Breast epithelium (tissue), 3 donors: ENCODE measurements around the gene KCNN4.

Experiments used
- POLR2A ChIP-seq: fragments of 450-650 bp; IDR thresholded peaks from one replicate; pipeline ENCODE4 v1.6.1; 2016; ENCODE audit warnings: antibody characterized with exemption, mild to moderate bottlenecking, moderate library complexity
- POLR2AphosphoS5 ChIP-seq, 3 donors: sonication (generic); formaldehyde crosslinking; IDR thresholded peaks; one replicate each; pipeline ENCODE4 v1.6.1; 2017; ENCODE audit warnings: antibody characterized with exemption in 3 of 3
- TF ChIP-seq, protein P1 (sequence below), 3 donors: fragments of 450-650 bp; IDR thresholded peaks; one replicate each; pipeline ENCODE4 v1.5.1; 2016 to 2017; ENCODE audit warnings: antibody characterized with exemption in 3 of 3, mild to moderate bottlenecking in 3 of 3, moderate library complexity in 3 of 3

- TF ChIP-seq POLR2A (no peak), POLR2AphosphoS5 (IDR thresholded peaks at IDR 0.05) (no peak)
- TF ChIP-seq, protein P1, sequence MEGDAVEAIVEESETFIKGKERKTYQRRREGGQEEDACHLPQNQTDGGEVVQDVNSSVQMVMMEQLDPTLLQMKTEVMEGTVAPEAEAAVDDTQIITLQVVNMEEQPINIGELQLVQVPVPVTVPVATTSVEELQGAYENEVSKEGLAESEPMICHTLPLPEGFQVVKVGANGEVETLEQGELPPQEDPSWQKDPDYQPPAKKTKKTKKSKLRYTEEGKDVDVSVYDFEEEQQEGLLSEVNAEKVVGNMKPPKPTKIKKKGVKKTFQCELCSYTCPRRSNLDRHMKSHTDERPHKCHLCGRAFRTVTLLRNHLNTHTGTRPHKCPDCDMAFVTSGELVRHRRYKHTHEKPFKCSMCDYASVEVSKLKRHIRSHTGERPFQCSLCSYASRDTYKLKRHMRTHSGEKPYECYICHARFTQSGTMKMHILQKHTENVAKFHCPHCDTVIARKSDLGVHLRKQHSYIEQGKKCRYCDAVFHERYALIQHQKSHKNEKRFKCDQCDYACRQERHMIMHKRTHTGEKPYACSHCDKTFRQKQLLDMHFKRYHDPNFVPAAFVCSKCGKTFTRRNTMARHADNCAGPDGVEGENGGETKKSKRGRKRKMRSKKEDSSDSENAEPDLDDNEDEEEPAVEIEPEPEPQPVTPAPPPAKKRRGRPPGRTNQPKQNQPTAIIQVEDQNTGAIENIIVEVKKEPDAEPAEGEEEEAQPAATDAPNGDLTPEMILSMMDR (IDR thresholded peaks at IDR 0.05), result no peak
These were observed 8.3 kb upstream of the KCNN4 start for GRCh38 chr19:43789029-43789428.
